ENCODE results near the gene PLD1.

DNA sequence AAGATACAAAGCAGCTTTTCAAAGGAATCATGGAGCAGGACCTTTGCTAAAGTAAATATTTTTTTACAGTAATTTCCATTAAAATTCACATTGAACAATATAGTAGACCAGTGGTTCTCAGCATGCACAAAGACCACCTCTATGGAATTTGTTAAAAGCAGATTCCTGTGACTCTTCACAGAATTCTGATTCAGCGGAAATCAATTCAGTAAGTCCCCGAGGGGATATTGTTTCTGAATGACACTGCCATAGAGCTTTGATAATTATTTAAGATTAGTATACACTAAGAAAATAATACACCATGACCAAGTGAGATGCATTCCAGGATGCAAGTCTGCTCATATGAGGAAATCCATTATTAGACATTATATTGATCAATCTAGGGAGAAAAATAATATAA, 188.2 kb downstream of the PLD1 start:
- TF ChIP-seq, protein P1, sequence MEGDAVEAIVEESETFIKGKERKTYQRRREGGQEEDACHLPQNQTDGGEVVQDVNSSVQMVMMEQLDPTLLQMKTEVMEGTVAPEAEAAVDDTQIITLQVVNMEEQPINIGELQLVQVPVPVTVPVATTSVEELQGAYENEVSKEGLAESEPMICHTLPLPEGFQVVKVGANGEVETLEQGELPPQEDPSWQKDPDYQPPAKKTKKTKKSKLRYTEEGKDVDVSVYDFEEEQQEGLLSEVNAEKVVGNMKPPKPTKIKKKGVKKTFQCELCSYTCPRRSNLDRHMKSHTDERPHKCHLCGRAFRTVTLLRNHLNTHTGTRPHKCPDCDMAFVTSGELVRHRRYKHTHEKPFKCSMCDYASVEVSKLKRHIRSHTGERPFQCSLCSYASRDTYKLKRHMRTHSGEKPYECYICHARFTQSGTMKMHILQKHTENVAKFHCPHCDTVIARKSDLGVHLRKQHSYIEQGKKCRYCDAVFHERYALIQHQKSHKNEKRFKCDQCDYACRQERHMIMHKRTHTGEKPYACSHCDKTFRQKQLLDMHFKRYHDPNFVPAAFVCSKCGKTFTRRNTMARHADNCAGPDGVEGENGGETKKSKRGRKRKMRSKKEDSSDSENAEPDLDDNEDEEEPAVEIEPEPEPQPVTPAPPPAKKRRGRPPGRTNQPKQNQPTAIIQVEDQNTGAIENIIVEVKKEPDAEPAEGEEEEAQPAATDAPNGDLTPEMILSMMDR (IDR thresholded peaks at IDR 0.05; ENCODE audit: low read depth, low read length, poor library complexity, severe bottlenecking): no peak
- no peak for TF ChIP-seq EZH2phosphoT487 (IDR thresholded peaks at IDR 0.05; ENCODE audit: borderline replicate concordance, low read length)
